Left hindlimb (tissue), 1 donor: ENCODE measurements around the gene METRN.
"Not testable (repeated sequence)": the region's sequence is repeated elsewhere in the genome, so short reads cannot be mapped to it uniquely, and the experiment has no call there.

Experiments
- DNase-seq: peaks from one replicate; pipeline ENCODE4 v3.0.0-alpha.2; 2018

The METRN gene

DNA sequence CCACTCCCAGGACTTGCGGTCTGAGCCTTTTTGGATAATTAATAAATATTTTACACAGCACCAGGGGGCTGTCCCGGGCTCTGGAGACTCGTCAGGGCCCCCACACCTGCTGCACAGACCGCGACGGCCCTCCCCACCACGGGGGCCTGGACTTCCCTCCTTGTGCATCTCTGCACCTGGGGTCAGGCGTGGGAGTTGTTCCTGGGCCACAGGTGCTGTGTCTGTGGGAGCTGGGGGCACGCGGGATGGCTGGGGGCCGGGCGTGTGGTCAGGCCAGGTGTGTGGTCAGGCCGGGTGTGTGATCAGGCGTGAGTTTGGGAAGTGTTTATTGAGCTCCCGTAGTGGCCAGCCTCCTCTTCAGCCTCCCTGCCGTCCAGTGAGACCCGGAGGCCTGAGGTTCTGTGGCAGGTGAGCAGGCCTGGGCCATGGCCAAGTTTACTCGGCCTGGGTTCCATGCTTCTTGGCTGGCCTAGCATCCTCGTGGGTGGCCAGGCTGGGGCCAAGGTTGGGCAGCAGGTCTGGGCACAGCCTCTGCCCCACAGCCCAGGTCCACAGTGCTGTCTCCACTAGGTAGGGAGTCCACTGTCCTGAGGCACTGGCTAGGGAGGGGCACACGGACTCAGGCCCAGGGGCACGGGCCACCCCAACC lies 36.6 kb upstream of the METRN start:
- DNase-seq = no peak

GRCh38 chr16:678858-679813 lies 35.8 kb upstream of the METRN start:
- peak; percentile 83 for DNase-seq

DNA sequence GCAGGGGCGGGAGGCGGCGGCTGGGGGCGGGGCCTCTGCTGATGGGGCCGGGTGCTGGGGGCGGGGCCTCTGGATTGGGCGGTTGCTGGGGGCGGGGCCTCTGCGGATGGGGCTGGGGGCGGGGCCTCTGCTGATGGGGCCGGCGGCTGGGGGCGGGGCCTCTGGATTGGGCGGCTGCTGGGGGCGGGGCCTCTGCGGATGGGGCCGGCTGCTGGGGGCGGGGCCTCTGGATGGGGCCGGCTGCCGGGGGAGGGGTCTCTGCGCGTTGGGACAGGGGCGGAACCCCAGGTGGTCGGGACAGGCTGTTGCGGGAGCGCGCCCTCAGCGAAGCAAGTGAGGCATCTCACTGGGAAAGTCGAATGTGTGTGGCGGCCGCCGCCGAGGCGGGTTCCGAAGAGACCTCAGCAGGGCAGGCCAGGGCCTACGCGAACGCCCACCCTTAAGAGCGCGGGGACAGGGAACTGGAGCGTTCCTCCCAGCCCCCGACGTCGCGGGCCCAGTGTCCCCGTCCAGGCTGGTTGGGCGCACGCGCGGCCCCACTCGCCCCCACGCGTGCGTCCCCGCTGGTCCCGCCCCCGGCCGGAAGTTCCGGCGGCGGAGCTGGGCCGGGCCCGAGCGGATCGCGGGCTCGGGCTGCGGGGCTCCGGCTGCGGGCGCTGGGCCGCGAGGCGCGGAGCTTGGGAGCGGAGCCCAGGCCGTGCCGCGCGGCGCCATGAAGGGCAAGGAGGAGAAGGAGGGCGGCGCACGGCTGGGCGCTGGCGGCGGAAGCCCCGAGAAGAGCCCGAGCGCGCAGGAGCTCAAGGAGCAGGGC lies 34.9 kb upstream of the METRN start, which contains the start of gene STUB1:
TSS of gene STUB1 (plus strand) at position 597 of the 811 bp plus-strand sequence. CDS start at position 713, 116 bp downstream.
- peak; percentile 95 for DNase-seq

DNA sequence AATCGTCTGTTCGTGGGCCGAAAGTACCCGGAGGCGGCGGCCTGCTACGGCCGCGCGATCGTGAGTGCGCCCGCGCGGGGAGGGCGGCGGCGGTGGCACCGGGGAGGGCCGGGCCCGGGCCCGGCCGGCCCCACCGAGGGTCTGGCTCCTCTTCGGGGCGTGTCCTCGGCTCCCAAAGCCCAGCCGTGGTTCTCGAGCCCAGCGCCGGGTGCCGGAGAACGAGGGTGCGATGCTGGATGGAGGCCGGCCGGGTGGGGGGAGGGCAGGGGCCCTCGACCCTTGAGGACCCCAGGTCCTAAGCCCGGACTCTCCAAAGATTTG lies 34.3 kb upstream of the METRN start:
- no peak for DNase-seq

DNA sequence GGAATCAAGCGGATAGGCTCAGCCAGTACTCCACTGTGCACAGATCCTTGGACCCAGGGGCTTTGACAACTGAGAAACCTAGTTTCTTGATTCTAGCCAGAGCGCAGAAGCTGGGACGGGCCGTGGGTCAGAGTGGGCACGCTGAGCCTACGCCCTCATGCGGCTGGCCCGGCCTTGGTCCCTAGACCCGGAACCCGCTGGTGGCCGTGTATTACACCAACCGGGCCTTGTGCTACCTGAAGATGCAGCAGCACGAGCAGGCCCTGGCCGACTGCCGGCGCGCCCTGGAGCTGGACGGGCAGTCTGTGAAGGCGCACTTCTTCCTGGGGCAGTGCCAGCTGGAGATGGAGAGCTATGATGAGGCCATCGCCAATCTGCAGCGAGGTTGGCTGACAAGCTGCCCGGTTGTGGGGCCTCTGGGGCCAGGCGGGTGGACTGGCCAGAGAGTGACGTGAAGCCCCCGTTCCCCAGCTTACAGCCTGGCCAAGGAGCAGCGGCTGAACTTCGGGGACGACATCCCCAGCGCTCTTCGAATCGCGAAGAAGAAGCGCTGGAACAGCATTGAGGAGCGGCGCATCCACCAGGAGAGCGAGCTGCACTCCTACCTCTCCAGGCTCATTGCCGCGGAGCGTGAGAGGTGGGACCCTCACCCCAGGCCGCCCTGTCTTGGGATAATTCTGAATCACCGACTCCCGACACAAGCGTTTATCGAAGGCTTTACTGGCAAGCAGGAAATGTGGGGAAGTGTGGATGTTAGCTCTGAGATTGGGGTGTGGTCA lies 33.8 kb upstream of the METRN start:
- no peak for DNase-seq

- DNase-seq = no peak
These were observed 33.0 kb upstream of the METRN start for GRCh38 chr16:681746-682427.

DNA sequence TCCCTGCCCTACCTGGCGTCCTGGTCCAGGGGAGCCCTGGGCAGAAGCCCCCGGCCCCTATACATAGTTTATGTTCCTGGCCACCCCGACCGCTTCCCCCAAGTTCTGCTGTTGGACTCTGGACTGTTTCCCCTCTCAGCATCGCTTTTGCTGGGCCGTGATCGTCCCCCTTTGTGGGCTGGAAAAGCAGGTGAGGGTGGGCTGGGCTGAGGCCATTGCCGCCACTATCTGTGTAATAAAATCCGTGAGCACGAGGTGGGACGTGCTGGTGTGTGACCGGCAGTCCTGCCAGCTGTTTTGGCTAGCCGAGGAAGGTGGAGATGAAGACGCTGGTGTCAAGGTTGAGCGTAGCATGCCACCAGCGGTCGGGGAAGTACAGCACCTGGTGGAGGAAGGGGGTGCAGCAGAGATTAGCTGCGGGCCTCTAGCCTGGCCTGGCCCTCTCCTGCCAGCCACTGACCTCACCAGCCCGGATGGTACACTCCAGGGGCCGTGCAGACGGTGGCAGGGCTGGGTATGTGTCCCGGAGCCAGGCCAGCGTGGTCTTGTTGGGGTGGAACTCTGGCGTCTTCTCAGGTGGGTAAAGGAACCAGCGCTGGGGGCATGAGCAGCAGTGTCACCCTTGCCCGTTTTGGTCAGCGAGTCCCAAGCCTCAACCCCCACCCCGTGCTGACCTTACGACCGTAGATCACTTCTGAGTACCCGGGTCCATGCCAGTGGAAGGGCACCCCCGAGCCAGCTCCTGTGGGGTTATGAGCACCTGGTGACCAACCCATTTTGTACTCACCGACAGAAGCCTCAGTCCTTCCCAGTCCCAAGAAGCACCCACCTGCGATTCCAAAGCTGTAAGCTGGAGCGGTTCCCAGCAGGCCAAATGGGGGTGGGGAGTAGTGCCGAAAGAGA lies 32.2 kb upstream of the METRN start:
- DNase-seq = no peak

GRCh38 chr16:683396-684070 lies 31.4 kb upstream of the METRN start:
- DNase-seq = no peak

- peak; percentile 97 for DNase-seq
These were observed 30.7 kb upstream of the METRN start, which contains the start of gene JMJD8 for GRCh38 chr16:684071-684794. JMJD8 (minus strand) TSS chr16:684334; CDS start chr16:684319, 15 bp downstream.

GRCh38 chr16:684961-685696 lies 29.8 kb upstream of the METRN start:
- DNase-seq = no peak

DNA sequence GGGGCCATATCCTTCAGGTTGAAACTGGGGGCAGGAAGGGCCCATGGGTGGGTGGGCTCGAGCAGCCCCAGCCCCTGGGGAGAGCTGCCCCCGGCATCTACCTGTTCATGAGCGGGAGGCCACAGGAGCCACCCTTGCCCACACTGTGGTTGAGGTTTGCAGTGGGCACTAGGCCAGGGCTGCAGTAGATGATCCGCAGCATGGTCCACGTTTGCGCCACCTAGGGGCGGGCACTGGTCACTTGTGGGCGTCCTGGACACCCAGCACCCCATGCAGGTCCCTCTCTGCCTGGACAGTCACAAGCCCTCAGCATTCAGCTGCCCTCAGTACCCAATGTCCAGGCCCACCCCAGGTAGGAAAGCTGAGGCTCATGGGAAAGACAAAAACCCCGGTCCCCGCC lies 29.0 kb upstream of the METRN start:
- DNase-seq = no peak

GRCh38 chr16:686459-687260 lies 28.3 kb upstream of the METRN start:
- no peak for DNase-seq

- no peak for DNase-seq
These were observed 27.4 kb upstream of the METRN start for GRCh38 chr16:687499-687898.

GRCh38 chr16:689175-689897 lies 25.6 kb upstream of the METRN start:
- DNase-seq = no peak

DNA sequence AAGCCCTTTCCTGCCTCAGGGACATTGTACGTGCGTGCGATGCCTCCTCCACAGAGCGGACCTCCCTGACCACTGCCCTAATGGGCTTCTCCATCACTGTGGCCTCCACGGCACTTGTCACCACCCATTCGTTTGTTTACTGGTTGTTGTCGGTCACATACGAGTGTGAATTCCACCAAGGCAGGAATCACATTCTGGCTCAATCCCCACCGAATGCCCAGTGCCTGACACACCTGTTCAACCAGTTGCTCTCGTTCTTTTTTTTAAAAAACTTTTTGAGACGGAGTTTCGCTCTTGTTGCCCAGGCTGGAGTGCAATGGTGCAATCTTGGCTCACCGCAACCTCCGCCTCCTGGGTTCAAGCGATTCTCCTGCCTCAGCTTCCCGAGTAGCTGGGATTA lies 23.7 kb upstream of the METRN start:
- DNase-seq = not testable (repeated sequence)

DNA sequence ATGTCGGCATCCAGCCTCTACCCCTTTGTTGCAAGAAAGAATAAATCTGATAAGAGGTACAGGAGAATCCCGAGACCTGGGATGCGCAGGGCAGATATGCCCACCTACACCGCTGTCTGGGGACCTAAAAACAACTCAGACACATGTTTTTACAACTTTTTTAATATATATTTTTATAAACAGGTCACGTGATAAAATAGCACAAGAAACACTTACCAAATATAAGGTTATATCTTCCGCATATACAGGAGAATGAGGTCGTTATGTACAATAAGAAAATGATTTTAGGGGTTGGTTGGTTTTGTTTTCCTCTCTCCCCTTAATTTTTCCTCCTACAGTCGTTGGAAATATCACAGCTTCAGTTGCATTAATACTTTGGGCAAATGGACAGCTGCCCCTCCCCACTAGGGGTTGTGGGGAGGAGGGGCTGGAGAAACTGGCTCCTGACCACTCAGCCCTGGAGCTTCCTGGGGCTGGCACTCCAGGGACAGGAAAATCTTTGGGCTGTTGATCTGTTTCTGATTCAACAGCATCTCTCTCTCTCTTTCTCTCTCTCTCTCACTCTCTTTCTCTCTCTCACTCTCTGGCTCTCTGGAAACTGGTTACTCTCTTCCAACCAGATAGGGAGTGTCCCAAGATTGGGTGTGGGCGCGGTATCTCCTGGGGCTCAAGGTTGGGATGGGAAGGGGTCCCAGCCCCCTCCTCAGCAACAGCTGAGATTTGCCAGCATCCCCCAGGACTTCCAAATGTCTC lies 22.4 kb upstream of the METRN start:
- no peak for DNase-seq
